ENCODE measurements around the gene TELO2. TPM values are rescaled to one million over a fixed set of nuclear protein-coding genes. Genes with fewer than 3 reads are reported as not detected.

TELO2 gene
- total RNA-seq, 1 experiment from 2014 or later = 65.4 TPM

GRCh38 chr16:1548727-1549126 lies 55.6 kb downstream of the TELO2 start:
- Histone ChIP-seq H3K27me3 (ENCODE audit: control insufficient read depth, insufficient read depth, low read length) (no peaks in the 10 kb centered on the region), H3K27ac (ENCODE audit: low read length) (no peak overlapping the region), H3K4me1 (ENCODE audit: control insufficient read depth, insufficient read depth, low read length) (peaks cover under 1% of the 10 kb centered on the region; the same call in 1 of the 2 replicates), H3K9me3 (ENCODE audit: control insufficient read depth, insufficient read depth, low read depth, low read length) (no peaks in the 10 kb centered on the region), H3K36me3 (ENCODE audit: control insufficient read depth, insufficient read depth, low read length) (no peaks in the 10 kb centered on the region; the same call in 1 of the 2 replicates), H3K4me3 (ENCODE audit: low read depth in 2 of 2, low read length in 2 of 2) (no peak overlapping the region)
- intact Hi-C loops (cut with micrococcal nuclease; ENCODE audit: unreplicated experiment) = no loop called here
- ATAC-seq (no peak), DNase-seq (ENCODE audit: low read depth, low spot score) (no peak)
- no peak for TF ChIP-seq REST (IDR thresholded peaks at IDR 0.05; ENCODE audit: insufficient read depth in 1 of 2, low read depth in 2 of 2, low read length in 1 of 2)
- TF ChIP-seq POLR2AphosphoS5 (IDR thresholded peaks at IDR 0.05; ENCODE audit: low read depth, low read length) = no peak
- TF ChIP-seq CTCF (IDR thresholded peaks at IDR 0.05) = no peak
- TF ChIP-seq SIN3A (IDR thresholded peaks at IDR 0.05; ENCODE audit: borderline replicate concordance, insufficient read depth, low read depth, low read length) = no peak
- no peak for TF ChIP-seq TCF7L2 (IDR thresholded peaks at IDR 0.05; ENCODE audit: low read depth, low read length)
- ChIA-PET POLR2A (no interaction called here), CTCF (no interaction called here)
- BruUV-seq (replicated peaks) = no TSS peak
- in situ Hi-C loops (cut with HindIII; ENCODE audit: low pct_unique_long_range_greater_than_20kb, low sequenced_read_pairs) = no loop called here

GRCh38 chr16:1550069-1550468 lies 56.9 kb downstream of the TELO2 start:
- TF ChIP-seq POLR2AphosphoS5 (IDR thresholded peaks at IDR 0.05; ENCODE audit: low read depth, low read length) (no peak), REST (IDR thresholded peaks at IDR 0.05; ENCODE audit: insufficient read depth in 1 of 2, low read depth in 2 of 2, low read length in 1 of 2) (no peak), TCF7L2 (IDR thresholded peaks at IDR 0.05; ENCODE audit: low read depth, low read length) (no peak), CTCF (IDR thresholded peaks at IDR 0.05) (no peak), SIN3A (IDR thresholded peaks at IDR 0.05; ENCODE audit: borderline replicate concordance, insufficient read depth, low read depth, low read length) (no peak)
- ATAC-seq = no peak
- CTCF ChIA-PET = no interaction called here
- POLR2A ChIA-PET = no interaction called here
- intact Hi-C loops (cut with micrococcal nuclease; ENCODE audit: unreplicated experiment) (no loop called here), in situ Hi-C loops (cut with HindIII; ENCODE audit: low pct_unique_long_range_greater_than_20kb, low sequenced_read_pairs) (no loop called here)
- no peak overlapping the region for H3K27ac ChIP-seq (ENCODE audit: low read length)
- H3K4me1 ChIP-seq (ENCODE audit: control insufficient read depth, insufficient read depth, low read length) = no peaks in the 10 kb centered on the region
- H3K36me3 ChIP-seq (ENCODE audit: control insufficient read depth, insufficient read depth, low read length) = no peaks in the 10 kb centered on the region; the same call in 1 of the 2 replicates
- no peak for DNase-seq (ENCODE audit: low read depth, low spot score)
- no peaks in the 10 kb centered on the region for H3K27me3 ChIP-seq (ENCODE audit: control insufficient read depth, insufficient read depth, low read length)
- no peaks in the 10 kb centered on the region for H3K9me3 ChIP-seq (ENCODE audit: control insufficient read depth, insufficient read depth, low read depth, low read length)
- H3K4me3 ChIP-seq (ENCODE audit: low read depth in 2 of 2, low read length in 2 of 2) = no peak overlapping the region
- BruUV-seq (replicated peaks) = no TSS peak
